ENCODE measurements around the gene MAGEC3.

MAGEC3 gene

DNA sequence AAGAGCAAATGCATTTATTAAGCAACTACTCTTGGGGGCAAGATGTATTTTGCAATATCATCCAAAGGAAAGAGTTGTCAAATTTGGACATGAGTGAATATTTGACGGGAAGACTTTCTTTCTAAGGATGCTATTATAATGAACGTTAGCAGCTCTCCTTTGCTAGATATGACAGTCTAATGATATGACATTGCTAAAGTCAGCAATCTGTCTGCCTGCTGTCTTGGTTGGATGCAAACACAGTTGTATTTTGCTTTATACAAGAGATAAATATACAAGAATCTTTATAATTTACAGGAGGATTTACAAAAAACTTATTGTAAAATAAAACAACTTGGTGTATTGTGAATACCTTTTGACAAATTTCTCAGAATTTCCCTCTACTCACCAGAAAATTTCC, 103.1 kb downstream of the MAGEC3 start:
- no peak for TF ChIP-seq CTCF (IDR thresholded peaks at IDR 0.05; ENCODE audit: borderline replicate concordance, insufficient read depth, low read depth, low read length)
- H3K4me3 ChIP-seq (ENCODE audit: low read depth, low read length) = no peak overlapping the region

- TF ChIP-seq CTCF (IDR thresholded peaks at IDR 0.05; ENCODE audit: borderline replicate concordance, insufficient read depth, low read depth, low read length) = no peak
- H3K4me3 ChIP-seq (ENCODE audit: low read depth, low read length) = no peak overlapping the region
These were observed 107.3 kb downstream of the MAGEC3 start for GRCh38 chrX:141945426-141945825.

GRCh38 chrX:141947350-141947749, 109.2 kb downstream of the MAGEC3 start:
- no peak for TF ChIP-seq CTCF (IDR thresholded peaks at IDR 0.05; ENCODE audit: borderline replicate concordance, insufficient read depth, low read depth, low read length)
- no peak overlapping the region for H3K4me3 ChIP-seq (ENCODE audit: low read depth, low read length)
